Keratinocyte (primary cell): ENCODE data around the gene PELI1.

Experiments
- EZH2 ChIP-seq: IDR thresholded peaks from one replicate; pipeline ENCODE4 v1.6.1; 2012; ENCODE audit warnings: inconsistent platforms, mild to moderate bottlenecking, low read length, moderate library complexity
- TF ChIP-seq, protein P1 (sequence below), 3 experiments: IDR thresholded peaks in 1 of 3; conservative IDR thresholded peaks in 1 of 3; optimal IDR thresholded peaks in 1 of 3; 2 replicates in 2 of 3; 3 replicates in 1 of 3; pipeline versions ENCODE3 to v1.5.1; 2011; ENCODE audit warnings: low read length in 3 of 3, mild to moderate bottlenecking in 3 of 3, moderate library complexity in 2 of 3, control low read depth in 1 of 3, inconsistent platforms in 1 of 3; ENCODE audit not compliant: insufficient read depth in 2 of 3; ENCODE audit errors: extremely low read depth in 1 of 3

DNA sequence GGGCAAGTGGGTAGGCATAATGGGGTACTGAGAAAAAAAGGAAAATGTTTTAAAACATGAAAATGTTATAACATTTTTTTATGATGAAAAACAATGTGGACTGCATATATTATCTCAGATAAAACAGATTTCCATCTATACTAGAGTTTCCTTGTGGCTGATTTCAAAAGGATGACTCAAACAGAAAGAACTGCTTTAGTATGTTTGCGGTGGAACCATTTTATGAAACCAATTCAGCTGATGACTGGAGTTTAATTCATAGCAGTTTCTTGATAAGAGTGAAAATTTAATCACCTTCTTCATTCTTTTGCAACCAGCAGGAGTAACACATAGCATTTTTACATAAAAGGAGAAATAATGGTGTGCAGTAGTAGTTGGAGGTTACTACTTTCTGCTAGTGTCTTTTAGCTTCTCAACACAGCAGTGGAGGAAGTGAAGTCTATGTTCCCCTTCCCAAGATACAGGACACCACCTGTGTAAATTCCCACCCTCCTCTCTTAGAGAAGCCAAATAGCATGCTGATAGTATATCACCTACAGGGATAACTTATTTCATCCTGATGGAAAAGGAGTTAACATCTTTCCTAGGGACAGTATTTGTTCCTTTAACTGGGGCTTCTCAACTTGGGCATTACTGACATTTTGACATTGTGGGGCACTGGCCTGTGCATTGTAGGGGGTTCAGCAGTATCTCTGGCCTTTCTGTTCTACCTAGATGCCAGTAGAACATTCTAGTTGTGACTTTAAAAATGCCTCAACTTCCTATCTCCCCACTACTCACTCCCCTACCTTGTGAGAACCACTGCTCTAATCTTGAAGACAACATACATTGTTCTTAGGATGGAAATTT is 29.9 kb downstream of the PELI1 start:
- TF ChIP-seq EZH2 = no peak
- TF ChIP-seq, protein P1, sequence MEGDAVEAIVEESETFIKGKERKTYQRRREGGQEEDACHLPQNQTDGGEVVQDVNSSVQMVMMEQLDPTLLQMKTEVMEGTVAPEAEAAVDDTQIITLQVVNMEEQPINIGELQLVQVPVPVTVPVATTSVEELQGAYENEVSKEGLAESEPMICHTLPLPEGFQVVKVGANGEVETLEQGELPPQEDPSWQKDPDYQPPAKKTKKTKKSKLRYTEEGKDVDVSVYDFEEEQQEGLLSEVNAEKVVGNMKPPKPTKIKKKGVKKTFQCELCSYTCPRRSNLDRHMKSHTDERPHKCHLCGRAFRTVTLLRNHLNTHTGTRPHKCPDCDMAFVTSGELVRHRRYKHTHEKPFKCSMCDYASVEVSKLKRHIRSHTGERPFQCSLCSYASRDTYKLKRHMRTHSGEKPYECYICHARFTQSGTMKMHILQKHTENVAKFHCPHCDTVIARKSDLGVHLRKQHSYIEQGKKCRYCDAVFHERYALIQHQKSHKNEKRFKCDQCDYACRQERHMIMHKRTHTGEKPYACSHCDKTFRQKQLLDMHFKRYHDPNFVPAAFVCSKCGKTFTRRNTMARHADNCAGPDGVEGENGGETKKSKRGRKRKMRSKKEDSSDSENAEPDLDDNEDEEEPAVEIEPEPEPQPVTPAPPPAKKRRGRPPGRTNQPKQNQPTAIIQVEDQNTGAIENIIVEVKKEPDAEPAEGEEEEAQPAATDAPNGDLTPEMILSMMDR (optimal IDR thresholded peaks at IDR 0.05 in 1 of 3, IDR thresholded peaks at IDR 0.05 in 1 of 3, conservative IDR thresholded peaks at IDR 0.05 in 1 of 3; ENCODE audit: extremely low read depth in 1 of 3, insufficient read depth in 2 of 3, low read length in 3 of 3) = no peak
